SK-N-SH (cell line): Measurements from ENCODE around the gene FLNA. TPM values are rescaled to one million over a fixed set of nuclear protein-coding genes. Genes with fewer than 3 reads are reported as not detected.

Experiments used
- CTCF ChIA-PET: fragments of 300-600, 350-600 bp; formaldehyde crosslinking; extraction: SDS; loops from one replicate; lab custom pipeline; 2021; lab: Yijun Ruan, JAX
- POLR2A ChIA-PET: fragments of 350-600 bp; sonication (Branson Sonifier 250); formaldehyde crosslinking; extraction: SDS; loops from one replicate; lab custom pipeline; 2020; ENCODE audit warnings: antibody characterized with exemption, inconsistent platforms; lab: Yijun Ruan, JAX
- DNase-seq: peaks from one replicate; pipeline ENCODE4 v3.0.0; 2012
- H2AFZ ChIP-seq: fragments of 200-600 bp; sonication (generic); 2 replicates; pipeline ENCODE4 v1.8.1; 2016; ENCODE audit warnings: antibody characterized with exemption, mild to moderate bottlenecking, low read depth
- H3F3A ChIP-seq: fragments of 200-600 bp; sonication (generic); replicated peaks from 2 replicates; pipeline ENCODE3; 2016; ENCODE audit warnings: antibody characterized with exemption, mild to moderate bottlenecking; ENCODE audit not compliant: insufficient read depth
- H3K27ac ChIP-seq, 2 experiments: fragments of 200-500 bp in 1 of 2; fragments of 200-600 bp in 1 of 2; sonication (Bioruptor generic) in 1 of 2; sonication (generic), shearing (Covaris generic) in 1 of 2; 2 replicates each; pipeline versions ENCODE4 v1.5.1 to v1.6.1; 2014 to 2016; ENCODE audit warnings: low read depth in 2 of 2, inconsistent platforms in 1 of 2, low read length in 1 of 2, mild to moderate bottlenecking in 1 of 2, mixed read lengths in 1 of 2
- H3K27me3 ChIP-seq: fragments of 200-600 bp; sonication (generic), shearing (Covaris generic); 2 replicates; pipeline ENCODE4 v1.6.1; 2016; ENCODE audit warnings: mixed run types; ENCODE audit not compliant: insufficient read depth
- H3K36me3 ChIP-seq, 2 experiments: fragments of 200-500 bp in 1 of 2; fragments of 200-600 bp in 1 of 2; sonication (Bioruptor generic) in 1 of 2; sonication (generic) in 1 of 2; replicated peaks in 1 of 2; 2 replicates each; pipeline versions ENCODE3 to v1.5.1; 2014 to 2016; ENCODE audit warnings: low read length in 1 of 2, mild to moderate bottlenecking in 1 of 2; ENCODE audit not compliant: insufficient read depth in 2 of 2, control insufficient read depth in 1 of 2
- H3K4me1 ChIP-seq, 2 experiments: fragments of 200-500 bp in 1 of 2; fragments of 200-600 bp in 1 of 2; sonication (Bioruptor generic) in 1 of 2; sonication (generic), shearing (Covaris generic) in 1 of 2; 2 replicates each; pipeline versions ENCODE4 v1.5.1 to v1.6.1; 2014 to 2016; ENCODE audit warnings: low read depth in 1 of 2, low read length in 1 of 2, mixed run types in 1 of 2; ENCODE audit not compliant: insufficient read depth in 2 of 2, control insufficient read depth in 1 of 2
- H3K4me2 ChIP-seq: fragments of 200-600 bp; sonication (generic), shearing (Covaris generic); 2 replicates; pipeline ENCODE4 v1.6.1; 2017; ENCODE audit warnings: mixed run types
- H3K4me3 ChIP-seq, 2 experiments: fragments of 200-500 bp in 1 of 2; fragments of 200-600 bp in 1 of 2; sonication (Bioruptor generic) in 1 of 2; sonication (generic), shearing (Covaris generic) in 1 of 2; 2 replicates each; pipeline versions ENCODE4 v1.5.1 to v1.8.1; 2014 to 2016; ENCODE audit warnings: low read depth in 2 of 2, inconsistent platforms in 1 of 2, low read length in 1 of 2, mild to moderate bottlenecking in 1 of 2, mixed read lengths in 1 of 2, moderate library complexity in 1 of 2
- H3K79me2 ChIP-seq: fragments of 200-600 bp; sonication (generic); 2 replicates; pipeline ENCODE4 v1.8.1; 2017; ENCODE audit warnings: mild to moderate bottlenecking; ENCODE audit not compliant: insufficient read depth
- H3K9ac ChIP-seq: fragments of 200-600 bp; sonication (generic); 2 replicates; pipeline ENCODE4 v1.6.1; 2017; ENCODE audit warnings: mixed run types
- H3K9me2 ChIP-seq: fragments of 200-600 bp; sonication (generic); 2 replicates; pipeline ENCODE4 v1.6.1; 2017; ENCODE audit warnings: mixed run types
- H3K9me3 ChIP-seq: fragments of 200-600 bp; sonication (generic); 2 replicates; pipeline ENCODE4 v1.6.1; 2017; ENCODE audit warnings: mixed run types, mild to moderate bottlenecking, moderate library complexity
- H4K20me1 ChIP-seq: fragments of 200-600 bp; sonication (generic); 2 replicates; pipeline ENCODE4 v1.6.1; 2017; ENCODE audit warnings: mild to moderate bottlenecking, mixed run types; ENCODE audit not compliant: insufficient read depth
- EP300 ChIP-seq, 2 experiments: IDR thresholded peaks; 2 replicates each; pipeline versions ENCODE4 v1.4.0 to v1.6.1; 2012; ENCODE audit warnings: borderline replicate concordance in 1 of 2, low read depth in 1 of 2, low read length in 1 of 2
- EZH2phosphoT487 ChIP-seq: fragments of 200-600 bp; sonication (generic); IDR thresholded peaks from 2 replicates; pipeline ENCODE4 v1.6.1; 2017; ENCODE audit warnings: low read depth, mixed run types, mild to moderate bottlenecking, antibody characterized with exemption, moderate library complexity, borderline replicate concordance
- FOSL2 ChIP-seq: IDR thresholded peaks from 2 replicates; pipeline ENCODE4 v1.4.0; 2012; ENCODE audit warnings: low read depth, mild to moderate bottlenecking, moderate library complexity, borderline replicate concordance
- GABPA ChIP-seq: IDR thresholded peaks from 2 replicates; pipeline ENCODE4 v1.4.0; 2012; ENCODE audit warnings: low read depth, mild to moderate bottlenecking
- NRF1 ChIP-seq: IDR thresholded peaks from 2 replicates; pipeline ENCODE4 v1.6.1; 2012; ENCODE audit warnings: low read depth, mild to moderate bottlenecking, low read length
- POLR2AphosphoS5 ChIP-seq: IDR thresholded peaks from 2 replicates; pipeline ENCODE4 v1.6.1; 2012; ENCODE audit warnings: low read depth, low read length
- RAD21 ChIP-seq: IDR thresholded peaks from 2 replicates; pipeline ENCODE4 v1.6.1; 2012; ENCODE audit warnings: mild to moderate bottlenecking, low read length
- SIN3A ChIP-seq: IDR thresholded peaks from 2 replicates; pipeline ENCODE4 v1.6.1; 2012; ENCODE audit warnings: low read depth, mild to moderate bottlenecking, low read length, moderate library complexity, borderline replicate concordance
- TEAD4 ChIP-seq: IDR thresholded peaks from 2 replicates; pipeline ENCODE4 v1.4.0; 2012; ENCODE audit warnings: mild to moderate bottlenecking, borderline replicate concordance; ENCODE audit not compliant: insufficient read depth
- WGBS: methylation state at CpG from one replicate; pipeline ENCODE4 v1.1.6; 2017; ENCODE audit warnings: low lambda C conversion rate; 5-methylcytosine and 5-hydroxymethylcytosine counted together
- polyA plus RNA-seq, 3 experiments: library from polyadenylated mRNA; depleted of rRNA; stranded (reverse); fragments of >200 nt; gene quantifications; 2 replicates each; pipeline ENCODE4 v1.2.3, GENCODE V29; 2012
- TF ChIP-seq, protein P1 (sequence below): IDR thresholded peaks from 2 replicates; pipeline ENCODE4 v1.4.0; 2012; ENCODE audit warnings: low read depth, borderline replicate concordance
- TF ChIP-seq, protein P2 (sequence below): IDR thresholded peaks from 2 replicates; pipeline ENCODE4 v1.4.0; 2012; ENCODE audit warnings: low read depth
- TF ChIP-seq, protein P3 (sequence below): fragments of 150-350 bp; IDR thresholded peaks from 2 replicates; pipeline ENCODE4 v1.6.1; 2017; ENCODE audit warnings: antibody characterized with exemption, low read length, low read depth, borderline replicate concordance
- TF ChIP-seq, protein P4 (sequence below): fragments of 200-600 bp; sonication (generic); IDR thresholded peaks from 2 replicates; pipeline ENCODE4 v1.6.1; 2017; ENCODE audit warnings: antibody characterized with exemption, mild to moderate bottlenecking, moderate library complexity

FLNA gene
- polyA plus RNA-seq, 1 of the 3 experiments (the other 2 are of a cell fraction): 550 TPM

DNA sequence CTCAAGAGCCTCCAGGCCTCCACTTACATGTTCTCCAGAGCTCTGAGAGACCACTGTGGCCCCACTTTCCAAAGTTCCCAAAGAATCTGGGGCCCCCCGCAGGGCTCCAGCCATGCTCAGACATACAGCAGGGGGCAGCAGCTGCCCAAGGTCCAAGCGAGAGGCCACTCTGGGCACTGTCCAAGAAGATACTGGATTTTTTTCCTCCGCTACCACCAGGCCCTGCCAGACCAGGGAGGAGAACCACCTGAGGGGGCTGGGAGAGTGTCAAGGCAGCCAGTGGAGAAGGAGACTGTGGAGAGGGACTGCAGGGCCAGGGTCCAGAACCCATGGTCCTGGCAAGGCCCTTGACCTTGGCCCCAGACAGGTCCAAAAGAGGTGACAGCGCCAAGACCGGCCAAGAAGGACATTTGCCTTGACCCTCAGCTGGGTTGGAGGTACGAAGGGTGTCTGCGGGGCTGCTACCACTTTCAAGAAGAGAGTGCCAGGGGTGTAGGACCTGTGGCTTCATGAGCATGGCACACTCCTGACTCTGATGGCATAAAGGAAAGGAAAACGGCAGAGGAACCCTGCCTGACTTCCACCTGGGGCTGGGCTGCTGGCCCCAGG lies 10.0 kb upstream of the FLNA start:
- WGBS: 57% methylated on average over 4 of the region's 8 CpGs
- peak; percentile 53 for DNase-seq
- CTCF ChIA-PET: interaction anchor here (0.9 to 1.4 kb wide), 3 partner anchors 10 to 150 kb away, joined by 3 to 5 read pairs (median 3); no protein-coding TSS in a partner anchor
- H3K4me1 ChIP-seq: peaks cover 0 to 17% of the 10 kb centered on the region in 2 experiments; a peak in 1 of 4 replicates
- no peak overlapping the region for H2AFZ ChIP-seq
- no peak overlapping the region for H3K4me2 ChIP-seq
- POLR2A ChIA-PET: interaction anchor here (0.9 kb wide), 1 partner anchor 75 kb away, joined by 3 read pairs; no protein-coding TSS in a partner anchor
- no peaks in the 10 kb centered on the region for H3K9me2 ChIP-seq
- H3K9me3 ChIP-seq: no peaks in the 10 kb centered on the region
- H3F3A ChIP-seq: peaks cover 6% of the 10 kb centered on the region
- no peaks in the 10 kb centered on the region; the same call in 1 of the 2 replicates for H3K27me3 ChIP-seq
- no peak overlapping the region for H3K27ac ChIP-seq
- H4K20me1 ChIP-seq: no peaks in the 10 kb centered on the region
- H3K36me3 ChIP-seq: no peaks in the 10 kb centered on the region
- no peak overlapping the region for H3K9ac ChIP-seq
- TF ChIP-seq SIN3A (no peak), POLR2AphosphoS5 (no peak), FOSL2 (no peak), RAD21 (peak; percentile 44), NRF1 (no peak)
- TF ChIP-seq, protein P1, sequence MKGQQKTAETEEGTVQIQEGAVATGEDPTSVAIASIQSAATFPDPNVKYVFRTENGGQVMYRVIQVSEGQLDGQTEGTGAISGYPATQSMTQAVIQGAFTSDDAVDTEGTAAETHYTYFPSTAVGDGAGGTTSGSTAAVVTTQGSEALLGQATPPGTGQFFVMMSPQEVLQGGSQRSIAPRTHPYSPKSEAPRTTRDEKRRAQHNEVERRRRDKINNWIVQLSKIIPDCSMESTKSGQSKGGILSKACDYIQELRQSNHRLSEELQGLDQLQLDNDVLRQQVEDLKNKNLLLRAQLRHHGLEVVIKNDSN: no peak
- TF ChIP-seq, protein P2, sequence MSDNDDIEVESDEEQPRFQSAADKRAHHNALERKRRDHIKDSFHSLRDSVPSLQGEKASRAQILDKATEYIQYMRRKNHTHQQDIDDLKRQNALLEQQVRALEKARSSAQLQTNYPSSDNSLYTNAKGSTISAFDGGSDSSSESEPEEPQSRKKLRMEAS: no peak
- TF ChIP-seq, protein P3, sequence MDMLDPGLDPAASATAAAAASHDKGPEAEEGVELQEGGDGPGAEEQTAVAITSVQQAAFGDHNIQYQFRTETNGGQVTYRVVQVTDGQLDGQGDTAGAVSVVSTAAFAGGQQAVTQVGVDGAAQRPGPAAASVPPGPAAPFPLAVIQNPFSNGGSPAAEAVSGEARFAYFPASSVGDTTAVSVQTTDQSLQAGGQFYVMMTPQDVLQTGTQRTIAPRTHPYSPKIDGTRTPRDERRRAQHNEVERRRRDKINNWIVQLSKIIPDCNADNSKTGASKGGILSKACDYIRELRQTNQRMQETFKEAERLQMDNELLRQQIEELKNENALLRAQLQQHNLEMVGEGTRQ: no peak
- TF ChIP-seq, protein P4, sequence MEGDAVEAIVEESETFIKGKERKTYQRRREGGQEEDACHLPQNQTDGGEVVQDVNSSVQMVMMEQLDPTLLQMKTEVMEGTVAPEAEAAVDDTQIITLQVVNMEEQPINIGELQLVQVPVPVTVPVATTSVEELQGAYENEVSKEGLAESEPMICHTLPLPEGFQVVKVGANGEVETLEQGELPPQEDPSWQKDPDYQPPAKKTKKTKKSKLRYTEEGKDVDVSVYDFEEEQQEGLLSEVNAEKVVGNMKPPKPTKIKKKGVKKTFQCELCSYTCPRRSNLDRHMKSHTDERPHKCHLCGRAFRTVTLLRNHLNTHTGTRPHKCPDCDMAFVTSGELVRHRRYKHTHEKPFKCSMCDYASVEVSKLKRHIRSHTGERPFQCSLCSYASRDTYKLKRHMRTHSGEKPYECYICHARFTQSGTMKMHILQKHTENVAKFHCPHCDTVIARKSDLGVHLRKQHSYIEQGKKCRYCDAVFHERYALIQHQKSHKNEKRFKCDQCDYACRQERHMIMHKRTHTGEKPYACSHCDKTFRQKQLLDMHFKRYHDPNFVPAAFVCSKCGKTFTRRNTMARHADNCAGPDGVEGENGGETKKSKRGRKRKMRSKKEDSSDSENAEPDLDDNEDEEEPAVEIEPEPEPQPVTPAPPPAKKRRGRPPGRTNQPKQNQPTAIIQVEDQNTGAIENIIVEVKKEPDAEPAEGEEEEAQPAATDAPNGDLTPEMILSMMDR: peak; percentile 51
- TF ChIP-seq, all 33 proteins: peak for 2
- Histone ChIP-seq H3K79me2 (peaks cover 22% of the 10 kb centered on the region), H3K4me3 (no peak overlapping the region)

DNA sequence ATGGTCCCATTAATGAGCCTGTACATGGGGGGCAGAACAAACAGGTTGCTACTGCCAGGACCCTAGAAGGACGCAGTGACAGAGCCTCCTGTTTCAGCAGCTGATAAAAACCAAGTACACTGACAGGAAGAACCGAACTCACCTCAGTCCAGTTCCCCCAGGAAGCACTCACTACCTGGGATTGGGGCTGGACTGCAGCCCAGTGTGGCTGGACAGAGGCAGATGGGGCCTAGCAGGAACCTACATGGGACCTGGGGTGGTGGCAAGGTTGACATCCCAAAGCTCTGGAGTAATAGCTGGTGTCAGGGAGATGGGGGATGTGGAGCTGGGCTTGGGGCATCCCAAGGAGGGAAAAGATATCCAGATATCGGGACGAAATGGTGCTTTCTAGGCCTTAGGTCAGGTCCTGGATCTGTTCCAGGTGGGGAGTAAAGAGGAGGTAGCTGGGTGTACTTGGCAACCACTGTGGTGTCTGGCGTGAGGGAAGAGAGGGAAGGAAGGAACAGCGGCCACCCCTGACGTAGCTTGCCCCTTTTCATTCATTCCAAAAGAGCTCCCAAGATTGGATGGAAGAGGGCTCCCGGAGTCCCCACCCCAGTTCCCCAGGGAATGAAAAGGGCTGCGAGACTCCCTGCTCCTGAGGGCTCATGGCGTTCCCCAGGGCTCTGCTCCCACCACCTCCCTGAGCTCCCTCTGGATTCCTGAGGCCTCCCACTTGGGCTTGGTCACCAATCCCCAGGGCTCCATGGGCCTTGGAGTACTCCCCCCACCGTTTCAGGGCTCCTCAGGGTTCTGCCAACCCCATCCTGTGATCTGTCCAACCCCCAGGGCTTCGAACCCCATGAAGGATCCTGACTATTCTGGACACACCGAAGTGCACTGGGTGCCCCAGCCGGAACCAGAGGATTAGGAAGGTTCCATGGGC lies 9.2 kb upstream of the FLNA start:
- peaks cover 6% of the 10 kb centered on the region for H3F3A ChIP-seq
- no peak for DNase-seq
- no peak overlapping the region for H2AFZ ChIP-seq
- POLR2A ChIA-PET: interaction anchor here (0.6 to 1.2 kb wide), 3 partner anchors 16 to 75 kb away, joined by 3 read pairs; no protein-coding TSS in a partner anchor
- no peaks in the 10 kb centered on the region for H3K36me3 ChIP-seq
- CTCF ChIA-PET: interaction anchor here (0.9 to 1.4 kb wide), 3 partner anchors 10 to 151 kb away, joined by 3 to 5 read pairs (median 3); no protein-coding TSS in a partner anchor
- H3K4me1 ChIP-seq: peaks cover 0 to 17% of the 10 kb centered on the region in 2 experiments; a peak in 1 of 4 replicates
- peaks cover 24% of the 10 kb centered on the region for H3K79me2 ChIP-seq
- no peaks in the 10 kb centered on the region; the same call in 1 of the 2 replicates for H3K27me3 ChIP-seq
- H3K9me3 ChIP-seq: no peaks in the 10 kb centered on the region
- no peak overlapping the region for H3K4me3 ChIP-seq
- H3K4me2 ChIP-seq: no peak overlapping the region
- H3K9ac ChIP-seq: no peak overlapping the region
- no peak overlapping the region for H3K27ac ChIP-seq
- no peaks in the 10 kb centered on the region for H4K20me1 ChIP-seq
- no peaks in the 10 kb centered on the region for H3K9me2 ChIP-seq
- WGBS: 61% methylated on average over 12 of the region's 14 CpGs
- TF ChIP-seq POLR2AphosphoS5 (no peak), GABPA (no peak), EZH2phosphoT487 (no peak), EP300 (IDR thresholded peaks at IDR 0.05; ENCODE audit: borderline replicate concordance in 1 of 2, low read depth in 1 of 2, low read length in 1 of 2) (no peak), TEAD4 (no peak), RAD21 (no peak)
- TF ChIP-seq, protein P1: no peak
- TF ChIP-seq, protein P3: no peak
- TF ChIP-seq, protein P4: no peak
